NB4 (cell line): ENCODE results near the gene ARAP2.

Experiments
- CTCF ChIP-seq: IDR thresholded peaks from one replicate; pipeline ENCODE4 v1.5.1; 2012; ENCODE audit warnings: low read depth, low read length
- POLR2A ChIP-seq: IDR thresholded peaks from 2 replicates; pipeline ENCODE4 v1.6.1; 2011; ENCODE audit warnings: mild to moderate bottlenecking; ENCODE audit not compliant: insufficient read length; ENCODE audit errors: extremely low read depth

DNA sequence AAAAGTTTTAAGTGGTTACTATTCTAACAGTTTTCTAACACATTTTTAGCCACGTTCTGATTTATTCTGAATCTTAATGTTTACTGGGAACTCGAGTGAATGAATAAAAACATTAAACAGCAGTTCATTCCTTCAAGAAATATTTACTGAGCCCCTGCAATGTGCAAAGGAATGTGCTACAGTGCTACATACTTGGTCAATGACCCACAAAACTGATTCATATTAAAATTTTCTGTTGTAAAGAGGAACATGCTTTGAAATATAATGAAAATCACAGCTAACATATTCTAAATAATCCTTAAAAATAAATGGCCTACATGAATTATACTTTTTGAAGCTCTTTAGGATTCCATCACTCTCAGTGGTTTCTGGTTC is 78.7 kb downstream of the ARAP2 start:
- TF ChIP-seq CTCF (no peak), POLR2A (no peak)
